NCI-H510A treated with DMSO at 0.1 percent for 48 hours (cell line): ENCODE results near the gene ZCWPW1.
"Not testable (repeated sequence)": the region's sequence is repeated elsewhere in the genome, so short reads cannot be mapped to it uniquely, and the experiment has no call there.

Experiments
- DNase-seq: peaks from one replicate; lab custom pipeline; 2025; lab: John Stamatoyannopoulos, UW

ZCWPW1 gene

DNA sequence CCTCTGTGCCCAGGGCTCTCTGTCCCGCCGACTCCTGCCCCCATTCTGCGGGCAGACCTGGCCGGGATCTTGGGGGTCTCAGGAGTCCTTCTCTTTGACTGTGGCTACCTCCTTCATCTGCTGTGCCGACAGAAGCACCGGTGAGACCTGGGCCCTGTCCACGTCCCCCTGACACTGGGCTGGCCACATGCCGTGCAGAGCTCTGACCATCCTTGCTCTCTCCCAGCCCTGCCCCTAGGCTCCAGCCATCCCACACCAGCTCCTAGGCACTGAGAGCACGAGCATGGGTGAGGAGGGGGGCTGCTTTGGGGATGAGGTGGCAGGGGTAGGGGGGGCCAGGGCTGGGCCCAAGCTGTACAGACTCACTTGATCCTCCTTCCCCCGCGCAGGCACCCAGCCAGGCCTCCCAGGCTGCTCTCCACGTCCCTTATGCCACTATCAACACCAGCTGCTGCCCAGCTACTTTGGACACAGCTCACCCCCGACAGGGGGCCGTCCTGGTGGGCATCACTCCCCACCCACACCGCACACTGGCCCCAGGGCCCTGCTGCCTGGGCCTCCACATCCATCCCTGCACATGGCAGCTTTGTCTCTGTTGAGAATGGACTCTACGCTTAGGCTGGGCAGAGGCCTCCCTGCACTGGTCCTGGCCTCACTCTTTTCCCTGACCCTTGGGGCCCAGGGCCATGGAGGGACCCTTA lies 75.4 kb downstream of the ZCWPW1 start:
- no peak for DNase-seq

DNA sequence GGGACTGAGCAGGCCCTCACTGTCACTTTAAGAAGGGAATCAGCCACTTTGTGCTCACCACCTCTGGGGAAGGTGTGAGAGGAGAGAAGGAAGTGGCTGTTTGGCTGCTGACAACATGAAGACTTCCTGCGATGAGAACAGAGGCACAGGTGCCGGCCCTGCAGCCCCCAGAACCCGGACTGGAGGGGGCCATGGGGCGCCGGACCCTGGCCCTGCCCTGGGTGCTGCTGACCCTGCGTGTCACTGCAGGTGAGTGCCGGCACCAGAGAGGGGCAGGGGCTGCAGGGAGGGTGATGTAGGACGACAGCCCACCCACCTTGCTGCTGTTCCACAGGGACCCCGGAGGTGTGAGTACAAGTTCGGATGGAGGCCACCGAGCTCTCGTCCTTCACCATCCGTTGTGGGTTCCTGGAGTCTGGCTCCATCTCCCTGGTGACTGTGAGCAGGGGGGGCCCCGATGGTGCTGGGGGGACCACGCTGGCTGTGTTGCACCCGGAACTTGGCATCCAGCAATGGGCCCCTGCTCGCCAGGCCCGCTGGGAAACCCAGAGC lies 76.2 kb downstream of the ZCWPW1 start:
- DNase-seq = not testable (repeated sequence)

DNA sequence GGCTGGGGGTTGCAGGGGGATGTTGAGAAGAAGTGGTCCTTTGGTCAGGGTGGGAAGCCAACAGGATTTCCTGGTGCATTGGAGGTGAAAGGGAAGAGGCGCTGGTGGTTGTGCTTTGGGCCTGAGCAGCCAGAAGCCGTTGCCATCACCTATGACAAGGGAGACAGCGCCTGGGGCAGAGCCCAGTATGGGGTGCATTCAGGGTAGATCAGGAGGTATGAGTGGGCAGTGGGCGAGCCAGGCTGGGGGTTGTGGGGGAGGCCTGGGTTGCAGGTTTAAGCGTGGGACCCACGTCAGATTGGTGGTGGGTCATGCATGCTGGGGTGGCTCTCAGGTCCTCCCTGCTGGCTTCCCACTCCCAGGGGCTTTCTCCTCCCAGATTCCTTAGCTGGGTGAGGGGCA lies 76.8 kb downstream of the ZCWPW1 start:
- DNase-seq = no peak
